ENCODE measurements around the gene KIAA0753.

The KIAA0753 gene

DNA sequence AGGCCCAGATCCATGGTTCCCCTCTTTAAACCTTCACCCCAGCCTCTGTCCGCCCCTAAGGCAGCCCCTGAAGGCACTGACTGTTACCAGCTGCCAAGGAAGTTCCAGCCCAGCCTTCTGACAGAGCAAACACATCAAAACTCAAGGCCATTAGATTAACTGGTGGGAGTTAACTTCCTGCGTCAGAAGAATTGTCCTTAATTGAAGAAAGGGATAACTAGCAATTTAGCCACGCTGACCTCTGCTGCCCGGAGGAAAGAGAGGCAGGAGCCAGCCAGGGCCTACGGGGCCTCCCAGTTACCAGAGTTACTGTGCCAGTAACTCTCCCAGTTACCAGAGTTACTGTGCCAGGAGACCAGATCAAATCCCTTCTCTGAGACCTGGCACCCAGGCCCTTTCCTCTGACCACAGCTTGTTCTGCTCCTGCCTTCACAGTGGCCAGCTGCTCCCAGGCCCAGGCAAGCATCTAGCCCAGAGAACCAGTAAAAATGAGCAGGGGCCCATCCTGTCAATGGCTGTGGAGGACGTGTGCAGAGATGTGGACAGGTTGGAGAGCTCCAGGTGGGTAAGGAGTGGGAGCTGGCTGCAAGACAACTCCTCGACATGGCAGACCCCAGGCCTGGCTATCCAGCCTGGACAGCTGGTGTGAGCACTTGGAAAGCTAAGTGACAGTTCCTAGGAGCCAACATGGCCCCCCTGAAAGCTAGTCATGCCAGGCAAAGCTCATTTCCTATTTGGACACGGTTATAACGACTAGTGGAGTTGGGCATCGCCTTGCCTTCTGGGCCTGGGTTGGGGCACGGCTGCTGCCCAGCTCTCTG is 81.4 kb downstream of the KIAA0753 start:
- H3K27ac ChIP-seq (ENCODE audit: low read depth, low read length, poor library complexity, severe bottlenecking): no peak overlapping the region
- no peaks in the 10 kb centered on the region for H3K36me3 ChIP-seq (ENCODE audit: insufficient read depth, low read length)
- H3K9me2 ChIP-seq (ENCODE audit: low read depth, low read length): no peaks in the 10 kb centered on the region
- no peak overlapping the region for H2AFZ ChIP-seq (ENCODE audit: low read length)
- H3K9ac ChIP-seq (ENCODE audit: low read length): no peak overlapping the region
- TF ChIP-seq CTCF (IDR thresholded peaks at IDR 0.05; ENCODE audit: low read length) (no peak), EZH2 (IDR thresholded peaks at IDR 0.05; ENCODE audit: borderline replicate concordance, low read length) (no peak)
- peaks cover 7% of the 10 kb centered on the region; the same call in 1 of the 2 replicates for H3K27me3 ChIP-seq (ENCODE audit: insufficient read depth, low read length)
- no peak overlapping the region for H3K4me2 ChIP-seq (ENCODE audit: low read length)
- H3K4me1 ChIP-seq (ENCODE audit: insufficient read depth, low read length, severe bottlenecking): no peaks in the 10 kb centered on the region
- no peaks in the 10 kb centered on the region for H3F3A ChIP-seq (ENCODE audit: insufficient read depth, low read length)
- H4K20me1 ChIP-seq (ENCODE audit: insufficient read depth, low read length): no peaks in the 10 kb centered on the region
- no peaks in the 10 kb centered on the region for H3K79me2 ChIP-seq (ENCODE audit: insufficient read depth, low read length)
- no peaks in the 10 kb centered on the region for H3K9me3 ChIP-seq (ENCODE audit: low read length)
- no peak overlapping the region for H3K4me3 ChIP-seq (ENCODE audit: low read depth, low read length, poor library complexity, severe bottlenecking)

- Histone ChIP-seq H4K20me1 (ENCODE audit: insufficient read depth, low read length) (no peaks in the 10 kb centered on the region), H2AFZ (ENCODE audit: low read length) (no peak overlapping the region), H3K79me2 (ENCODE audit: insufficient read depth, low read length) (no peaks in the 10 kb centered on the region), H3F3A (ENCODE audit: insufficient read depth, low read length) (no peaks in the 10 kb centered on the region), H3K27me3 (ENCODE audit: insufficient read depth, low read length) (peaks cover 7% of the 10 kb centered on the region; the same call in 1 of the 2 replicates), H3K36me3 (ENCODE audit: insufficient read depth, low read length) (no peaks in the 10 kb centered on the region), H3K4me1 (ENCODE audit: insufficient read depth, low read length, severe bottlenecking) (no peaks in the 10 kb centered on the region), H3K9ac (ENCODE audit: low read length) (no peak overlapping the region), H3K4me3 (ENCODE audit: low read depth, low read length, poor library complexity, severe bottlenecking) (no peak overlapping the region), H3K9me3 (ENCODE audit: low read length) (no peaks in the 10 kb centered on the region), H3K4me2 (ENCODE audit: low read length) (no peak overlapping the region), H3K9me2 (ENCODE audit: low read depth, low read length) (no peaks in the 10 kb centered on the region), H3K27ac (ENCODE audit: low read depth, low read length, poor library complexity, severe bottlenecking) (no peak overlapping the region)
- TF ChIP-seq EZH2 (IDR thresholded peaks at IDR 0.05; ENCODE audit: borderline replicate concordance, low read length): no peak
- TF ChIP-seq CTCF (IDR thresholded peaks at IDR 0.05; ENCODE audit: low read length): no peak
Measured at GRCh38 chr17:6558276-6558675, 82.2 kb downstream of the KIAA0753 start.

DNA sequence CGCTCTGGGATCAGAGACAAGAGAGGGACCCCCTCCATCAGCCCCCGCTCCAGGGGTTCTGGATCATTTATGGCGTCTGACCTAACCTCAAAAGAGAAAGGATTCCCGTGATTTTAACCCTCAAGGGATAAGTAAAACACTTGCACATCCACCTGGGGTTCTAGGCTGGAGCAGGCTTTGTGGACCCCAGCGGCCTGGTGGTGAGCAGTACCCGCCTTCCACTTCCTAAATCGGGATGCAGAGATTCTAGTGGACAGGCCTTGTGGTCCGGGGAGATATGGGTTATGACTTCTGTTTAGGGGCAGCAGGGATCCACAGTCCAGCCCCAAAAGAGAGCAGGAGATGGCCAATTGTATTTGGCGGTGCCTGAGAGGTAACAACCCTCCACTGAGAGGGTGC is 83.5 kb downstream of the KIAA0753 start:
- no peak overlapping the region for H3K9ac ChIP-seq (ENCODE audit: low read length)
- no peak overlapping the region for H3K27ac ChIP-seq (ENCODE audit: low read depth, low read length, poor library complexity, severe bottlenecking)
- H3K27me3 ChIP-seq (ENCODE audit: insufficient read depth, low read length): peaks cover 9% of the 10 kb centered on the region
- H3K9me2 ChIP-seq (ENCODE audit: low read depth, low read length): no peaks in the 10 kb centered on the region
- no peak for TF ChIP-seq EZH2 (IDR thresholded peaks at IDR 0.05; ENCODE audit: borderline replicate concordance, low read length)
- no peak for TF ChIP-seq CTCF (IDR thresholded peaks at IDR 0.05; ENCODE audit: low read length)
- H3K9me3 ChIP-seq (ENCODE audit: low read length): no peaks in the 10 kb centered on the region
- no peaks in the 10 kb centered on the region for H3K36me3 ChIP-seq (ENCODE audit: insufficient read depth, low read length)
- H3K4me3 ChIP-seq (ENCODE audit: low read depth, low read length, poor library complexity, severe bottlenecking): no peak overlapping the region
- H4K20me1 ChIP-seq (ENCODE audit: insufficient read depth, low read length): no peaks in the 10 kb centered on the region
- H2AFZ ChIP-seq (ENCODE audit: low read length): no peak overlapping the region
- no peak overlapping the region for H3K4me2 ChIP-seq (ENCODE audit: low read length)
- H3K79me2 ChIP-seq (ENCODE audit: insufficient read depth, low read length): no peaks in the 10 kb centered on the region
- H3K4me1 ChIP-seq (ENCODE audit: insufficient read depth, low read length, severe bottlenecking): no peaks in the 10 kb centered on the region
- H3F3A ChIP-seq (ENCODE audit: insufficient read depth, low read length): no peaks in the 10 kb centered on the region
